ENCODE measurements around the gene FAM81A.

The FAM81A gene

GRCh38 chr15:59521443-59521842, 83.5 kb downstream of the FAM81A start:
- no peak for TF ChIP-seq ZFP30 (CRISPR knock-in tag; IDR thresholded peaks at IDR 0.05)
- TF ChIP-seq RARB (CRISPR knock-in tag; IDR thresholded peaks at IDR 0.05), result no peak
- TF ChIP-seq ZNF8 (CRISPR knock-in tag; IDR thresholded peaks at IDR 0.05), result no peak
- ATAC-seq, result no peak

GRCh38 chr15:59522988-59523461, 85.0 kb downstream of the FAM81A start:
- TF ChIP-seq CREB5 (CRISPR knock-in tag; IDR thresholded peaks at IDR 0.05; ENCODE audit: low read depth), result no peak
- TF ChIP-seq ZC3H10 (CRISPR knock-in tag; IDR thresholded peaks at IDR 0.05), result no peak
- ATAC-seq, result no peak

GRCh38 chr15:59523702-59524101, 85.7 kb downstream of the FAM81A start:
- ATAC-seq, result no peak
- no peak for TF ChIP-seq ISL1 (CRISPR knock-in tag; IDR thresholded peaks at IDR 0.05)
- no peak for TF ChIP-seq ZNF70 (CRISPR knock-in tag; IDR thresholded peaks at IDR 0.05)
- no peak for TF ChIP-seq GLIS3 (CRISPR knock-in tag; IDR thresholded peaks at IDR 0.05)
- TF ChIP-seq RARB (CRISPR knock-in tag; IDR thresholded peaks at IDR 0.05), result no peak
- no peak for TF ChIP-seq ESRRG (CRISPR knock-in tag; IDR thresholded peaks at IDR 0.05)
- TF ChIP-seq POU6F1 (CRISPR knock-in tag; IDR thresholded peaks at IDR 0.05; ENCODE audit: borderline replicate concordance, low read depth), result no peak
- no peak for TF ChIP-seq BACH2 (CRISPR knock-in tag; IDR thresholded peaks at IDR 0.05; ENCODE audit: borderline replicate concordance)
- no peak for TF ChIP-seq TOX (CRISPR knock-in tag; IDR thresholded peaks at IDR 0.05; ENCODE audit: borderline replicate concordance)
- TF ChIP-seq PPARA (CRISPR knock-in tag; IDR thresholded peaks at IDR 0.05; ENCODE audit: borderline replicate concordance), result no peak
- no peak for TF ChIP-seq TCF4 (CRISPR knock-in tag; IDR thresholded peaks at IDR 0.05; ENCODE audit: borderline replicate concordance)
- TF ChIP-seq TSHZ2 (CRISPR knock-in tag; IDR thresholded peaks at IDR 0.05), result no peak

GRCh38 chr15:59524331-59524731, 86.3 kb downstream of the FAM81A start:
- no peak for ATAC-seq
- TF ChIP-seq ARNTL (CRISPR knock-in tag; IDR thresholded peaks at IDR 0.05; ENCODE audit: borderline replicate concordance, low read depth) (no peak), ZC3H10 (CRISPR knock-in tag; IDR thresholded peaks at IDR 0.05) (no peak), ZNF565 (CRISPR knock-in tag; conservative IDR thresholded peaks at IDR 0.05; ENCODE audit: low read depth) (no peak), POU6F1 (CRISPR knock-in tag; IDR thresholded peaks at IDR 0.05; ENCODE audit: borderline replicate concordance, low read depth) (no peak), SNAI2 (CRISPR knock-in tag; IDR thresholded peaks at IDR 0.05) (no peak), OSR1 (CRISPR knock-in tag; IDR thresholded peaks at IDR 0.05) (no peak), ZNF8 (CRISPR knock-in tag; IDR thresholded peaks at IDR 0.05) (no peak), PATZ1 (CRISPR knock-in tag; IDR thresholded peaks at IDR 0.05; ENCODE audit: borderline replicate concordance) (no peak), TOX (CRISPR knock-in tag; IDR thresholded peaks at IDR 0.05; ENCODE audit: borderline replicate concordance) (no peak), TSHZ2 (CRISPR knock-in tag; IDR thresholded peaks at IDR 0.05) (no peak), CREB5 (CRISPR knock-in tag; IDR thresholded peaks at IDR 0.05; ENCODE audit: low read depth) (no peak), ZFP3 (CRISPR knock-in tag; IDR thresholded peaks at IDR 0.05) (no peak)

Measured in SK-N-SH treated with all-trans-retinoic acid at 6 μM for 48 hours (cell line).